Epithelial cell of proximal tubule (primary cell): ENCODE measurements around the gene GPC1. TPM values are rescaled to one million over a fixed set of nuclear protein-coding genes. Genes with fewer than 3 reads are reported as not detected.
A peak's percentile ranks its signal among the peaks of the same experiment; 100 is the strongest.

Experiments
- DNase-seq: peaks from one replicate; pipeline ENCODE4 v3.0.0-alpha.2; 2011; ENCODE audit warnings: low read depth
- H3K4me3 ChIP-seq: 2 replicates; pipeline ENCODE4 v1.5.1; 2011; ENCODE audit warnings: low read depth, mild to moderate bottlenecking, low read length
- CTCF ChIP-seq: conservative IDR thresholded peaks from 2 replicates; pipeline ENCODE4 v1.5.1; 2012; ENCODE audit warnings: low read depth, mild to moderate bottlenecking, low read length
- total RNA-seq: library from RNA; depleted of rRNA; stranded (reverse); fragments of >200 nt; gene quantifications from 2 replicates; pipeline ENCODE4 v1.2.3, GENCODE V29; 2015

The GPC1 gene
- total RNA-seq, 1 donor from 2014 or later = 45.4 TPM

- DNase-seq = peak; percentile 15
- peak; percentile 93 for TF ChIP-seq CTCF
These were observed 78.3 kb downstream of the GPC1 start for GRCh38 chr2:240513549-240514287.

GRCh38 chr2:240514631-240515030 lies 79.2 kb downstream of the GPC1 start:
- TF ChIP-seq CTCF = no peak
- no peak for DNase-seq

More at GRCh38 chr2:240513549-240514287, 78.3 kb downstream of the GPC1 start:
- no peak overlapping the region for H3K4me3 ChIP-seq

GRCh38 chr2:240517342-240517741 lies 81.9 kb downstream of the GPC1 start:
- TF ChIP-seq CTCF = no peak
- no peak for DNase-seq
- no peak overlapping the region for H3K4me3 ChIP-seq

More at GRCh38 chr2:240514631-240515030, 79.2 kb downstream of the GPC1 start:
- no peak overlapping the region for H3K4me3 ChIP-seq

Other genes with a start within 250 kb of the GPC1 start
- 4.0 and 9.1 TPM in 2 replicates for gene ANKMY1, start 122.3 kb downstream of the GPC1 start, total RNA-seq
- 2.0 and 6.3 TPM in 2 replicates for gene DUSP28, start 124.7 kb downstream of the GPC1 start, total RNA-seq
- gene RNPEPL1, start 132.8 kb downstream of the GPC1 start, total RNA-seq = 31.2 and 53.4 TPM in 2 replicates
- gene CAPN10, start 151.1 kb downstream of the GPC1 start, total RNA-seq = 25.2 and 31.9 TPM in 2 replicates
- gene GPR35, start 189.8 kb downstream of the GPC1 start, total RNA-seq = not detected in 2 replicates
- not detected in 2 replicates for gene AQP12B, start 247.2 kb downstream of the GPC1 start, total RNA-seq